SJCRH30 (cell line): Measurements from ENCODE around the gene ITGB1. TPM values are rescaled to one million over a fixed set of nuclear protein-coding genes. Genes with fewer than 3 reads are reported as not detected.
"Not testable (repeated sequence)": the region's sequence is repeated elsewhere in the genome, so short reads cannot be mapped to it uniquely, and the experiment has no call there.

ENCODE experiments used
- DNase-seq, 2 experiments: peaks; one replicate each; pipeline ENCODE4 v3.0.0-alpha.2; 2015 to 2020
- H3K27ac ChIP-seq: fragments of 250-450 bp; sonication (Bioruptor Pico); 2 replicates; pipeline ENCODE4 v1.5.1; 2020; ENCODE audit warnings: mild to moderate bottlenecking, moderate library complexity
- H3K27me3 ChIP-seq: fragments of 250-450 bp; sonication (Bioruptor Pico); 2 replicates; pipeline ENCODE4 v1.5.1; 2020; ENCODE audit warnings: mild to moderate bottlenecking, moderate library complexity
- H3K36me3 ChIP-seq: fragments of 250-450 bp; sonication (Bioruptor Pico); 2 replicates; pipeline ENCODE4 v1.5.1; 2020; ENCODE audit warnings: mild to moderate bottlenecking, moderate library complexity
- H3K4me1 ChIP-seq: fragments of 250-450 bp; sonication (Bioruptor Pico); 2 replicates; pipeline ENCODE4 v1.5.1; 2020; ENCODE audit warnings: mild to moderate bottlenecking, moderate library complexity
- H3K4me3 ChIP-seq: fragments of 250-450 bp; sonication (Bioruptor Pico); 2 replicates; pipeline ENCODE4 v1.5.1; 2020; ENCODE audit warnings: mild to moderate bottlenecking, moderate library complexity
- H3K9me3 ChIP-seq: fragments of 250-450 bp; sonication (Bioruptor Pico); replicated peaks from 2 replicates; pipeline ENCODE4 v1.5.1; 2020; ENCODE audit warnings: mild to moderate bottlenecking, moderate library complexity
- total RNA-seq: library from RNA; depleted of rRNA; stranded (reverse); fragments of >200 nt; shearing (Covaris generic); gene quantifications from 2 replicates; pipeline ENCODE4 v1.2.3, GENCODE V29; 2014; rRNA removed

Gene ITGB1
- 331 and 339 TPM in 2 replicates for total RNA-seq

GRCh38 chr10:32958085-32959005, at the start of gene ITGB1:
Gene ITGB1 (minus strand): TSS chr10:32958230. CDS start chr10:32935558, 22,672 bp downstream.
- H3K36me3 ChIP-seq: 0 out of 2 replicates have a peak, but pooled peaks cover 4% of the 10 kb centered on the region
- no peaks in the 10 kb centered on the region for H3K9me3 ChIP-seq
- peak within 1 kb of the TSS; percentile 100 for H3K27ac ChIP-seq
- peak; percentile 97 to 98 for DNase-seq
- no peaks in the 10 kb centered on the region for H3K27me3 ChIP-seq
- peak within 1 kb of the TSS; percentile 97 for H3K4me3 ChIP-seq
- H3K4me1 ChIP-seq: peaks cover 33% of the 10 kb centered on the region

- H3K27ac ChIP-seq: no peak overlapping the region; the same call in 1 of the 2 replicates
- peak overlapping the region; percentile 58; the same call in 1 of the 2 replicates for H3K4me3 ChIP-seq
- DNase-seq: no peak
- H3K9me3 ChIP-seq: no peaks in the 10 kb centered on the region
- no peaks in the 10 kb centered on the region for H3K27me3 ChIP-seq
- no peaks in the 10 kb centered on the region for H3K36me3 ChIP-seq
- peaks cover 21% of the 10 kb centered on the region for H3K4me1 ChIP-seq
Observed at GRCh38 chr10:33006342-33006887, 48.4 kb upstream of the ITGB1 start.

DNA sequence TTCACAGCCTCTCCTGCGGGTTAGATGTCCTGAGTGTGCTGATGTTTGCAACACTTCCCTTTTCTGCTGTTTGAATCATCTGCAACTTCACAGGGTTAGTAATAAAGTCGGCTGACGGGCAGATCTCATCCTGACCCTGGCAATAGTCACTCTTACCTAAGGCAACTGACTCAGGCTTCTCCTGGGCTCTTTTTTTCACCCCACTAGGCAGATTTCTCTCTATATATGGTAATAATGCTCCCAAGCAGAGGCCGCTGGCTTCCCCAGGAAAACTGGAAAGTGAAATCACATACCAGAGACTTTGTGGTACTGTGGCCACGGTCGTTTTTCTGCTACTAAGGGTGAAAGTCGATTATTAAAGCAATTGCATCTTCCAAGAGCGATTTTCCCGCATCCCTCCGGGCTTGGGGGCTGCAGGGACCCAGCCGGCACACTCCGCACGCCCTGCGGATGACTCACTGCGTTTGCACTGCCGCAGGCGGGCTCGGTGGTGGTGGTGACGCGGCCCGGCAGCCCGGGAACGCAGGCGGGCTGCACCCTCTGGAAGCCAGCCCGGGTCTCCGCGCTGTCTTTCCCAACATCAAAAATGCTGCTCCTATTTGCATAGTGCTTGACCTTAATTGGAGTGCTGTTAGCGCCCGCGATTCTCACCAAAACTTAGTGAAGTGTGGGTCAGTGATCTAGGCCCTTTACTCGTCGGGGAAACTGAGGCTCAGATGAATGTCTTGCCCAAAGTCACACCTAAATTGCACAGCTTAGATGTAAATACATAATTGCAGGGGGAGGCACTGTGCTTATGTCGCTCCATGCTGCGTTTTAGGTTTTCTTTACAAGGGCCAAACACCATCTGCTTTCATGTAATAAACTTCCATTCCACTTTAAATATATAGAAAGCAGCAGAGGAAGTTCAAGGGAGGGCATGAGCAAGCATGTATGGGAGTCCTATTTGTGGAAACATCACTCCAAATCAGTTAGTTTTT, 47.6 kb upstream of the ITGB1 start:
- Histone ChIP-seq H3K27ac (peak overlapping the region; percentile 52), H3K9me3 (no peaks in the 10 kb centered on the region), H3K36me3 (no peaks in the 10 kb centered on the region), H3K4me3 (peak overlapping the region; percentile 58), H3K27me3 (no peaks in the 10 kb centered on the region), H3K4me1 (peaks cover 13% of the 10 kb centered on the region)
- DNase-seq: peak; percentile 76 to 80

GRCh38 chr10:33001908-33002492, 44.0 kb upstream of the ITGB1 start:
- H3K4me1 ChIP-seq: no peaks in the 10 kb centered on the region
- no peaks in the 10 kb centered on the region for H3K27me3 ChIP-seq
- H3K27ac ChIP-seq: no peak overlapping the region
- H3K36me3 ChIP-seq: no peaks in the 10 kb centered on the region
- DNase-seq: no peak
- H3K4me3 ChIP-seq: no peak overlapping the region
- H3K9me3 ChIP-seq: no peaks in the 10 kb centered on the region

- H3K4me3 ChIP-seq, H3K36me3 ChIP-seq, H3K4me1 ChIP-seq, H3K27me3 ChIP-seq, H3K9me3 ChIP-seq, H3K27ac ChIP-seq, DNase-seq: not testable (repeated sequence)
Observed at GRCh38 chr10:32998060-32998581, 40.1 kb upstream of the ITGB1 start.

DNA sequence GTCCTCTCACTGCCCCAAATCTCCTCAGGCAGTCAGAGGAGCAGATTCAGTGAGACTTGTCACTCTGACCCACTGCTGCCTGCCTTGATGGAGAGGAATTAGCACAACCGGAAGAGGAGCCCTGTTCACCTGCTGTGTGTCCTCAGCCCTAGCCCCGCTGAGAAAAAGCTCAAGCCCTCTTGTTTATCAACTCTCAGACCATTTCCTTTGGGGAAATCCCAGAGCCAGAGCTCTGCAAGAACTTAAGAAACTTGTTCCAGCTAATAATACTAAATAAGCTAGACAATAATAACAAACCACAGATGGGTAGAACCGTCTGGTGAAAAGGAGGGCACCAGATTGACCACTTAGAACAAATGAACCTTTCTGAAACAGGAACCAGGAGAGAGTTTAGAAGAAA, 37.7 kb upstream of the ITGB1 start:
- H3K9me3 ChIP-seq: peaks cover 7% of the 10 kb centered on the region; the same call in 1 of the 2 replicates
- H3K4me1 ChIP-seq: no peaks in the 10 kb centered on the region
- no peak overlapping the region for H3K27ac ChIP-seq
- no peak overlapping the region for H3K4me3 ChIP-seq
- peak in 1 of 2 experiments; percentile 24 for DNase-seq
- no peaks in the 10 kb centered on the region for H3K27me3 ChIP-seq
- no peaks in the 10 kb centered on the region for H3K36me3 ChIP-seq

DNA sequence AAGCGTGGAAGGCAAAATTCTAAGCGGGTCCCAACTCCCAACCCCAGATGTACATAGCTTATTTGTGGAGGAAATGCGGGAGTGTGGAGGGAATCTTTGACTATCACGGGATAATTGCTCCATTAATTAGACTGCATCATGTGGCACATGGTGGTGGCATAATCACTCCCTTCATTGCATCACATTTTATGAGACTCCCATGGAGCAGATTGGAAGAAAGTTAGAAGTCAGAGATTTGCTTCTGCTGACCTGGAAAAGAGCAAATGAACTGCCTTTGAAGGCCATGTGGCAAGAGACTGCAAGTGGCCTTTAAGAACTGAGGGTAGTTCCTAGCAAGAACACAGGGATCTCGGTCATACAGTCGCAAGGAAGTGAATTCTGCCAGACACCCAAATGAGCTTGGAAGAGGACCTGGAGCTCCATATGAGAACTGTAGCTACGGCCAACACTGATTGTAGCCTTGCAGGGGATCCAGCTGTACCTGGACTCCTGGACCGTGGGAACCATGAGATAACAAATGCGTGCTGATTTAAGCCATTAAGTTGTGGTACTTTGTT, 37.1 kb upstream of the ITGB1 start:
- H3K4me1 ChIP-seq: no peaks in the 10 kb centered on the region
- peaks cover 7% of the 10 kb centered on the region; the same call in 1 of the 2 replicates for H3K9me3 ChIP-seq
- no peak overlapping the region for H3K4me3 ChIP-seq
- no peak overlapping the region for H3K27ac ChIP-seq
- DNase-seq: no peak
- no peaks in the 10 kb centered on the region for H3K27me3 ChIP-seq
- H3K36me3 ChIP-seq: no peaks in the 10 kb centered on the region

DNA sequence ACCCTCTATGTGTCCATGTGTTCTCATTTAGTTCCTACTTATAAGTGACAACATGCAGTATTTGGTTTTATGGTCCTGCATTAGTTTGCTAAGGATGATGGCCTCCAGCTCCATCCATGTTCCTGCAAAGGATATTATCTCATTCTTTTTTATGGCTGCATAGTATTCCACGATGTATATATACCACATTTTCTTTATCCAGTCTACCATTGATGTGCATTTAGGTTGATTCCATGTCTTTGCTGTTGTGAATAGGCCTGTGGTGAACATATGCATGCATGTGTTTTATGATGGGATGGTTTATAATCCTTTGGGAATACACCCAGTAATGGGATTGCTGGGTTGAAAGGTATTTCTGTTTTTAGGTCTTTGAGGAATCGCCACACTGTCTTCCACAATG, 36.6 kb upstream of the ITGB1 start:
- DNase-seq, H3K4me1 ChIP-seq, H3K36me3 ChIP-seq, H3K27ac ChIP-seq, H3K27me3 ChIP-seq, H3K4me3 ChIP-seq, H3K9me3 ChIP-seq: not testable (repeated sequence)

DNA sequence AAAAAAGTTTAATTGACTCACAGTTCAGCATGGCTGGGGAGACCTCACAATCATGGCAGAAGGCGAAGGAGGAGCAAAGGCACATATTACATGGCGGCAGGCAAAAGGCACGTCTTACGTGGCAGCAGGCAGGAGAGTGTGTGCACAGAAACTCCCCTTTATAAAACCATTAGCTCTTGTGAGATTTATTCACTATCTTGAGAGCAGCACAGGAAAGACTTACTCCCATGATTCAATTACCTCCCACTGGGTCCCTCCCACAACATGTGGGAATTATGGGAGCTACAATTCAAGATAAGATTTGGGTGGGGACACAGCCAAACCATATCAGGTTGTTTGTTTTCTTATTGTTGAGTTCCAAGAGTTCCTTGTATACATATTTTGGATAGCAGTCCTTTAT, 34.3 kb upstream of the ITGB1 start:
- not testable (repeated sequence) for H3K36me3 ChIP-seq, DNase-seq, H3K27ac ChIP-seq, H3K9me3 ChIP-seq, H3K4me3 ChIP-seq, H3K4me1 ChIP-seq, H3K27me3 ChIP-seq

- Histone ChIP-seq H3K36me3 (no peaks in the 10 kb centered on the region), H3K4me3 (no peak overlapping the region), H3K9me3 (peaks cover 7% of the 10 kb centered on the region; the same call in 1 of the 2 replicates), H3K4me1 (peaks cover 4% of the 10 kb centered on the region), H3K27ac (no peak overlapping the region), H3K27me3 (no peaks in the 10 kb centered on the region)
- no peak for DNase-seq
Observed at GRCh38 chr10:32990811-32991210, 32.8 kb upstream of the ITGB1 start.

GRCh38 chr10:32988604-32989003, 30.6 kb upstream of the ITGB1 start:
- Histone ChIP-seq H3K27ac (no peak overlapping the region), H3K36me3 (no peaks in the 10 kb centered on the region), H3K4me3 (no peak overlapping the region), H3K9me3 (0 out of 2 replicates have a peak, but pooled peaks cover 2% of the 10 kb centered on the region), H3K4me1 (peaks cover 10% of the 10 kb centered on the region), H3K27me3 (no peaks in the 10 kb centered on the region)
- no peak for DNase-seq

DNA sequence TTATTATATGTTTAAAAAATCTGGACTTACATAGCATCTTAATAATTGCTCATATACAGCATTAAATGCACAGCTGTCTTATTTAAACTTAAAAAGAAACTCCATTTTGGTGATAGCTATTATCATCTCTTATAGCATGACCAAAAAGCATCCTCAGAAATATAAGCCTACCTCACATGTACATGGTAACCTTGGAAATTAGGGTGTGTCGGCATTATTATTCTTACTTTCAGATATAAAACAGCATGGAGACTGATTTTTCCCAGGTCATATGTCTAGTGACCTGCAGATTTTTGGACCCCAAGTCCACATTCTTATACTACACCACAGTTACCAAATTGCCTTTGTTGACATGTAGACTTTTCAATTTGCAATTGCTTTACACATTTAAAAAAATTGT, 29.1 kb upstream of the ITGB1 start:
- H3K4me3 ChIP-seq: no peak overlapping the region
- H3K4me1 ChIP-seq: peaks cover 11% of the 10 kb centered on the region
- H3K9me3 ChIP-seq: no peaks in the 10 kb centered on the region
- H3K27ac ChIP-seq: no peak overlapping the region
- no peaks in the 10 kb centered on the region for H3K27me3 ChIP-seq
- H3K36me3 ChIP-seq: no peaks in the 10 kb centered on the region
- no peak for DNase-seq

DNA sequence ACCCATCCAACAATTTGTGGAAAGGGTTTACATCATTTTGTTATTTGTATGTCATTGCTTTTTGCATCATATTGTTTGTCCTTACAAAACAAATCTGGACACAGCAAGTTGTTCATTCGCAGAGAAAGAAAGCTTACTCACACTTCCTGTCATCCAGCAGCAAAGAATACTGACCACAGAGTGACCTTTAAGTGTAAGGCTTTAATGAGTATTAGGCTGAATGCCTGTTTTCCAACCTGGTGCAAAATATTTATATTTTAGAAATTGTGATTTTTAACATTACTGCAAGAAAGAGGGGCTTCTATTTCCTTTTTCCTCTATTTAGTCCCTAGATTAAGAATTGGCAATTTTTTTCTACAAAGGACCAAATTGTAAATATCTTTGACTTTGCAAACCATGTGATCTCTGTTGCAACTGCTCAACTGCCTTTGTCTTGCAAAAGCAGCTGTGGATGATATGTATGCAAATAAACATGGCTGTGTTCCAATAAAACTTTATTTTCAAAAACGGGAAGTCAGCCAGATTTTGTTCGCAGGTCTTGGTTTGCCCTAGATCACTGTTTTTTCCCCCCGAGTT, 27.8 kb upstream of the ITGB1 start:
- Histone ChIP-seq H3K9me3 (no peaks in the 10 kb centered on the region), H3K4me1 (peaks cover 21% of the 10 kb centered on the region), H3K27ac (no peak overlapping the region), H3K27me3 (no peaks in the 10 kb centered on the region), H3K36me3 (no peaks in the 10 kb centered on the region), H3K4me3 (no peak overlapping the region)
- DNase-seq: no peak
